SK-N-SH (cell line): ENCODE measurements around the gene TMEM184B. TPM values are rescaled to one million over a fixed set of nuclear protein-coding genes. Genes with fewer than 3 reads are reported as not detected.

ENCODE experiments used
- CTCF ChIA-PET: fragments of 300-600, 350-600 bp; formaldehyde crosslinking; extraction: SDS; loops from one replicate; lab custom pipeline; 2021; lab: Yijun Ruan, JAX
- POLR2A ChIA-PET: fragments of 350-600 bp; sonication (Branson Sonifier 250); formaldehyde crosslinking; extraction: SDS; loops from one replicate; lab custom pipeline; 2020; ENCODE audit warnings: antibody characterized with exemption, inconsistent platforms; lab: Yijun Ruan, JAX
- DNase-seq: peaks from one replicate; pipeline ENCODE4 v3.0.0; 2012
- H2AFZ ChIP-seq: fragments of 200-600 bp; sonication (generic); 2 replicates; pipeline ENCODE4 v1.8.1; 2016; ENCODE audit warnings: antibody characterized with exemption, mild to moderate bottlenecking, low read depth
- H3F3A ChIP-seq: fragments of 200-600 bp; sonication (generic); replicated peaks from 2 replicates; pipeline ENCODE3; 2016; ENCODE audit warnings: antibody characterized with exemption, mild to moderate bottlenecking; ENCODE audit not compliant: insufficient read depth
- H3K27ac ChIP-seq, 2 experiments: fragments of 200-500 bp in 1 of 2; fragments of 200-600 bp in 1 of 2; sonication (Bioruptor generic) in 1 of 2; sonication (generic), shearing (Covaris generic) in 1 of 2; 2 replicates each; pipeline versions ENCODE4 v1.5.1 to v1.6.1; 2014 to 2016; ENCODE audit warnings: low read depth in 2 of 2, inconsistent platforms in 1 of 2, low read length in 1 of 2, mild to moderate bottlenecking in 1 of 2, mixed read lengths in 1 of 2
- H3K27me3 ChIP-seq: fragments of 200-600 bp; sonication (generic), shearing (Covaris generic); 2 replicates; pipeline ENCODE4 v1.6.1; 2016; ENCODE audit warnings: mixed run types; ENCODE audit not compliant: insufficient read depth
- H3K36me3 ChIP-seq, 2 experiments: fragments of 200-500 bp in 1 of 2; fragments of 200-600 bp in 1 of 2; sonication (Bioruptor generic) in 1 of 2; sonication (generic) in 1 of 2; replicated peaks in 1 of 2; 2 replicates each; pipeline versions ENCODE3 to v1.5.1; 2014 to 2016; ENCODE audit warnings: low read length in 1 of 2, mild to moderate bottlenecking in 1 of 2; ENCODE audit not compliant: insufficient read depth in 2 of 2, control insufficient read depth in 1 of 2
- H3K4me1 ChIP-seq, 2 experiments: fragments of 200-500 bp in 1 of 2; fragments of 200-600 bp in 1 of 2; sonication (Bioruptor generic) in 1 of 2; sonication (generic), shearing (Covaris generic) in 1 of 2; 2 replicates each; pipeline versions ENCODE4 v1.5.1 to v1.6.1; 2014 to 2016; ENCODE audit warnings: low read depth in 1 of 2, low read length in 1 of 2, mixed run types in 1 of 2; ENCODE audit not compliant: insufficient read depth in 2 of 2, control insufficient read depth in 1 of 2
- H3K4me2 ChIP-seq: fragments of 200-600 bp; sonication (generic), shearing (Covaris generic); 2 replicates; pipeline ENCODE4 v1.6.1; 2017; ENCODE audit warnings: mixed run types
- H3K4me3 ChIP-seq, 2 experiments: fragments of 200-500 bp in 1 of 2; fragments of 200-600 bp in 1 of 2; sonication (Bioruptor generic) in 1 of 2; sonication (generic), shearing (Covaris generic) in 1 of 2; 2 replicates each; pipeline versions ENCODE4 v1.5.1 to v1.8.1; 2014 to 2016; ENCODE audit warnings: low read depth in 2 of 2, inconsistent platforms in 1 of 2, low read length in 1 of 2, mild to moderate bottlenecking in 1 of 2, mixed read lengths in 1 of 2, moderate library complexity in 1 of 2
- H3K79me2 ChIP-seq: fragments of 200-600 bp; sonication (generic); 2 replicates; pipeline ENCODE4 v1.8.1; 2017; ENCODE audit warnings: mild to moderate bottlenecking; ENCODE audit not compliant: insufficient read depth
- H3K9ac ChIP-seq: fragments of 200-600 bp; sonication (generic); 2 replicates; pipeline ENCODE4 v1.6.1; 2017; ENCODE audit warnings: mixed run types
- H3K9me2 ChIP-seq: fragments of 200-600 bp; sonication (generic); 2 replicates; pipeline ENCODE4 v1.6.1; 2017; ENCODE audit warnings: mixed run types
- H3K9me3 ChIP-seq: fragments of 200-600 bp; sonication (generic); 2 replicates; pipeline ENCODE4 v1.6.1; 2017; ENCODE audit warnings: mixed run types, mild to moderate bottlenecking, moderate library complexity
- H4K20me1 ChIP-seq: fragments of 200-600 bp; sonication (generic); 2 replicates; pipeline ENCODE4 v1.6.1; 2017; ENCODE audit warnings: mild to moderate bottlenecking, mixed run types; ENCODE audit not compliant: insufficient read depth
- EP300 ChIP-seq, 2 experiments: IDR thresholded peaks; 2 replicates each; pipeline versions ENCODE4 v1.4.0 to v1.6.1; 2012; ENCODE audit warnings: borderline replicate concordance in 1 of 2, low read depth in 1 of 2, low read length in 1 of 2
- EZH2phosphoT487 ChIP-seq: fragments of 200-600 bp; sonication (generic); IDR thresholded peaks from 2 replicates; pipeline ENCODE4 v1.6.1; 2017; ENCODE audit warnings: low read depth, mixed run types, mild to moderate bottlenecking, antibody characterized with exemption, moderate library complexity, borderline replicate concordance
- FOXJ3 ChIP-seq: sonication (generic); formaldehyde crosslinking; IDR thresholded peaks from 2 replicates; pipeline ENCODE4 v1.5.1; 2020; ENCODE audit warnings: mild to moderate bottlenecking, missing genetic modification reagents
- NRF1 ChIP-seq: IDR thresholded peaks from 2 replicates; pipeline ENCODE4 v1.6.1; 2012; ENCODE audit warnings: low read depth, mild to moderate bottlenecking, low read length
- POLR2AphosphoS5 ChIP-seq: IDR thresholded peaks from 2 replicates; pipeline ENCODE4 v1.6.1; 2012; ENCODE audit warnings: low read depth, low read length
- RCOR1 ChIP-seq: fragments of 150-350 bp; IDR thresholded peaks from 2 replicates; pipeline ENCODE4 v1.6.1; 2017; ENCODE audit warnings: antibody characterized with exemption, low read length
- RFX5 ChIP-seq: IDR thresholded peaks from 2 replicates; pipeline ENCODE4 v1.6.1; 2012; ENCODE audit warnings: mild to moderate bottlenecking, improper control_type of control experiment, low read length
- SIN3A ChIP-seq: IDR thresholded peaks from 2 replicates; pipeline ENCODE4 v1.6.1; 2012; ENCODE audit warnings: low read depth, mild to moderate bottlenecking, low read length, moderate library complexity, borderline replicate concordance
- SMC3 ChIP-seq: IDR thresholded peaks from 2 replicates; pipeline ENCODE4 v1.6.1; 2012; ENCODE audit warnings: low read depth, low read length, improper control_type of control experiment
- TAF1 ChIP-seq: IDR thresholded peaks from 2 replicates; pipeline ENCODE4 v1.6.1; 2012; ENCODE audit warnings: low read depth, mild to moderate bottlenecking, low read length, moderate library complexity, borderline replicate concordance
- TEAD4 ChIP-seq: IDR thresholded peaks from 2 replicates; pipeline ENCODE4 v1.4.0; 2012; ENCODE audit warnings: mild to moderate bottlenecking, borderline replicate concordance; ENCODE audit not compliant: insufficient read depth
- WGBS: methylation state at CpG from one replicate; pipeline ENCODE4 v1.1.6; 2017; ENCODE audit warnings: low lambda C conversion rate; 5-methylcytosine and 5-hydroxymethylcytosine counted together
- polyA plus RNA-seq, 3 experiments: library from polyadenylated mRNA; depleted of rRNA; stranded (reverse); fragments of >200 nt; gene quantifications; 2 replicates each; pipeline ENCODE4 v1.2.3, GENCODE V29; 2012
- TF ChIP-seq, protein P1 (sequence below): IDR thresholded peaks from 2 replicates; pipeline ENCODE4 v1.4.0; 2012; ENCODE audit warnings: low read depth, borderline replicate concordance
- TF ChIP-seq, protein P2 (sequence below): IDR thresholded peaks from 2 replicates; pipeline ENCODE4 v1.6.1; 2012; ENCODE audit warnings: mild to moderate bottlenecking, low read depth, low read length, moderate library complexity
- TF ChIP-seq, protein P3 (sequence below): IDR thresholded peaks from 2 replicates; pipeline ENCODE4; 2012

The TMEM184B gene
- polyA plus RNA-seq, 1 of the 3 experiments (the other 2 are of a cell fraction): 25.3 TPM

DNA sequence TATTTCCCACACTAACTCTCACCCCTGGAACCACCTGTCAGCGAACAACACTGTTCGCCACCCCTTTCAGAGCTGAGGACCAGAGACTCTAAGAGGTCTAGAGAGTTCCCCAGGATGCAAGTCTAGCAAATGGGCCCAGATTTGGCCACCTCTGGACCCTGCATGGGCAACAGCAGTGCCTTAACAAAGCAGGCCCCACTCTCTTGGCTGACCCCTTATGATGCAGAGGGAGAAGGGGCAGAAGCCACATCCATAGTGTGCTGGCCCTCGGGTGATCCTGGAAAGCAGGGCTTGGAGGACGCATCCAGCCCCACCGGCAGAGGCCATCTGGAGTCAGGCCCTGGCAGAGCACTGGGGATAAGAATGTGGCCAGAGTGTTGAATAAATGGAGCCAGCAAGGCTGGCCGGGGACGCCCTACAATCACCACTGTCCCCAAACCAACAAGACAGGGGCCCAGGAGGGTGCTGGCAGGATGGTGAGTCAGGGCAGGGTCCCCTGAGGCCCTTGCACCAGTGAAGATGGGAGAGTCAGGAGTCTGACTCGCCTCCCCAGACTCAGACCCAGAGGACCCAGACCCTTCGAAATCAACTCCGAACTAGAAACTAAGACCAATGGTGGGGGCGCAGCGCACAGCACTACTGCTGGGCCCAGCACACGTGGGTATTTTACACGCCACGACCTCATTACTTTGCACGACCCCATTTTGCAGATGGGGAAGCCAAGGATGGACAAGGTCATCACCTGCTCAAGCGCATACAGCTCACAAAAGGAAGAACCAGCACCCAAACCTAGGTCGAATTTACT is 37.9 kb upstream of the TMEM184B start:
- peaks cover 7% of the 10 kb centered on the region for H3F3A ChIP-seq
- peaks cover 93% of the 10 kb centered on the region for H4K20me1 ChIP-seq
- 74% methylated on average over 9 of the region's 18 CpGs for WGBS
- no peak overlapping the region for H3K4me2 ChIP-seq
- H3K79me2 ChIP-seq: peaks cover 98% of the 10 kb centered on the region
- H3K9me3 ChIP-seq: no peaks in the 10 kb centered on the region
- POLR2A ChIA-PET: no interaction called here
- peaks cover 0 to 3% of the 10 kb centered on the region in 2 experiments for H3K36me3 ChIP-seq
- no peak overlapping the region for H3K4me3 ChIP-seq
- H2AFZ ChIP-seq: no peak overlapping the region
- peaks cover 21 to 22% of the 10 kb centered on the region in 2 experiments; a peak in 2 of 4 replicates for H3K4me1 ChIP-seq
- H3K27ac ChIP-seq: no peak overlapping the region; a peak in 1 of 4 replicates
- H3K27me3 ChIP-seq: no peaks in the 10 kb centered on the region
- CTCF ChIA-PET: no interaction called here
- H3K9ac ChIP-seq: no peak overlapping the region
- H3K9me2 ChIP-seq: no peaks in the 10 kb centered on the region
- TF ChIP-seq EP300 (IDR thresholded peaks at IDR 0.05; ENCODE audit: borderline replicate concordance in 1 of 2, low read depth in 1 of 2, low read length in 1 of 2) (no peak), TEAD4 (no peak), SMC3 (no peak), POLR2AphosphoS5 (no peak), EZH2phosphoT487 (no peak), FOXJ3 (no peak), SIN3A (no peak), RCOR1 (no peak), RFX5 (no peak), NRF1 (no peak), TAF1 (no peak)
- TF ChIP-seq, protein P1, sequence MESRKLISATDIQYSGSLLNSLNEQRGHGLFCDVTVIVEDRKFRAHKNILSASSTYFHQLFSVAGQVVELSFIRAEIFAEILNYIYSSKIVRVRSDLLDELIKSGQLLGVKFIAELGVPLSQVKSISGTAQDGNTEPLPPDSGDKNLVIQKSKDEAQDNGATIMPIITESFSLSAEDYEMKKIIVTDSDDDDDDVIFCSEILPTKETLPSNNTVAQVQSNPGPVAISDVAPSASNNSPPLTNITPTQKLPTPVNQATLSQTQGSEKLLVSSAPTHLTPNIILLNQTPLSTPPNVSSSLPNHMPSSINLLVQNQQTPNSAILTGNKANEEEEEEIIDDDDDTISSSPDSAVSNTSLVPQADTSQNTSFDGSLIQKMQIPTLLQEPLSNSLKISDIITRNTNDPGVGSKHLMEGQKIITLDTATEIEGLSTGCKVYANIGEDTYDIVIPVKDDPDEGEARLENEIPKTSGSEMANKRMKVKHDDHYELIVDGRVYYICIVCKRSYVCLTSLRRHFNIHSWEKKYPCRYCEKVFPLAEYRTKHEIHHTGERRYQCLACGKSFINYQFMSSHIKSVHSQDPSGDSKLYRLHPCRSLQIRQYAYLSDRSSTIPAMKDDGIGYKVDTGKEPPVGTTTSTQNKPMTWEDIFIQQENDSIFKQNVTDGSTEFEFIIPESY: no peak
- TF ChIP-seq, protein P2, sequence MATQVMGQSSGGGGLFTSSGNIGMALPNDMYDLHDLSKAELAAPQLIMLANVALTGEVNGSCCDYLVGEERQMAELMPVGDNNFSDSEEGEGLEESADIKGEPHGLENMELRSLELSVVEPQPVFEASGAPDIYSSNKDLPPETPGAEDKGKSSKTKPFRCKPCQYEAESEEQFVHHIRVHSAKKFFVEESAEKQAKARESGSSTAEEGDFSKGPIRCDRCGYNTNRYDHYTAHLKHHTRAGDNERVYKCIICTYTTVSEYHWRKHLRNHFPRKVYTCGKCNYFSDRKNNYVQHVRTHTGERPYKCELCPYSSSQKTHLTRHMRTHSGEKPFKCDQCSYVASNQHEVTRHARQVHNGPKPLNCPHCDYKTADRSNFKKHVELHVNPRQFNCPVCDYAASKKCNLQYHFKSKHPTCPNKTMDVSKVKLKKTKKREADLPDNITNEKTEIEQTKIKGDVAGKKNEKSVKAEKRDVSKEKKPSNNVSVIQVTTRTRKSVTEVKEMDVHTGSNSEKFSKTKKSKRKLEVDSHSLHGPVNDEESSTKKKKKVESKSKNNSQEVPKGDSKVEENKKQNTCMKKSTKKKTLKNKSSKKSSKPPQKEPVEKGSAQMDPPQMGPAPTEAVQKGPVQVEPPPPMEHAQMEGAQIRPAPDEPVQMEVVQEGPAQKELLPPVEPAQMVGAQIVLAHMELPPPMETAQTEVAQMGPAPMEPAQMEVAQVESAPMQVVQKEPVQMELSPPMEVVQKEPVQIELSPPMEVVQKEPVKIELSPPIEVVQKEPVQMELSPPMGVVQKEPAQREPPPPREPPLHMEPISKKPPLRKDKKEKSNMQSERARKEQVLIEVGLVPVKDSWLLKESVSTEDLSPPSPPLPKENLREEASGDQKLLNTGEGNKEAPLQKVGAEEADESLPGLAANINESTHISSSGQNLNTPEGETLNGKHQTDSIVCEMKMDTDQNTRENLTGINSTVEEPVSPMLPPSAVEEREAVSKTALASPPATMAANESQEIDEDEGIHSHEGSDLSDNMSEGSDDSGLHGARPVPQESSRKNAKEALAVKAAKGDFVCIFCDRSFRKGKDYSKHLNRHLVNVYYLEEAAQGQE: no peak
- TF ChIP-seq, protein P3, sequence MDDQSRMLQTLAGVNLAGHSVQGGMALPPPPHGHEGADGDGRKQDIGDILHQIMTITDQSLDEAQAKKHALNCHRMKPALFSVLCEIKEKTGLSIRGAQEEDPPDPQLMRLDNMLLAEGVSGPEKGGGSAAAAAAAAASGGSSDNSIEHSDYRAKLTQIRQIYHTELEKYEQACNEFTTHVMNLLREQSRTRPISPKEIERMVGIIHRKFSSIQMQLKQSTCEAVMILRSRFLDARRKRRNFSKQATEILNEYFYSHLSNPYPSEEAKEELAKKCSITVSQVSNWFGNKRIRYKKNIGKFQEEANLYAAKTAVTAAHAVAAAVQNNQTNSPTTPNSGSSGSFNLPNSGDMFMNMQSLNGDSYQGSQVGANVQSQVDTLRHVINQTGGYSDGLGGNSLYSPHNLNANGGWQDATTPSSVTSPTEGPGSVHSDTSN: no peak
- TF ChIP-seq, all 33 proteins: peak for 0
- DNase-seq: no peak
